WTC11 (cell line): Measurements from ENCODE around the gene RPTOR. TPM values are rescaled to one million over a fixed set of nuclear protein-coding genes. Genes with fewer than 3 reads are reported as not detected.

ENCODE experiments used
- ATAC-seq: fragments of 200-7000 bp; cut with Tn5 transposase; 2 replicates; pipeline ENCODE4 v1.10.0; 2021; ENCODE audit warnings: mild to moderate bottlenecking, moderate library complexity
- CTCF ChIA-PET: fragments of 300-600 bp; sonication (Branson Sonifier 250); formaldehyde crosslinking; loops from one replicate; lab custom pipeline; 2021; ENCODE audit warnings: antibody characterized with exemption; lab: Charles Lee
- POLR2A ChIA-PET: fragments of 350-600 bp; sonication (Branson Sonifier 250); formaldehyde crosslinking; loops from one replicate; lab custom pipeline; 2021; ENCODE audit warnings: antibody characterized with exemption; lab: Charles Lee
- DNase-seq: peaks from one replicate; pipeline ENCODE4 v3.0.0; 2021; ENCODE audit warnings: low spot score
- H3K27ac Mint-ChIP-seq: 2 replicates; pipeline ENCODE4 v1.8.0; 2021; ENCODE audit warnings: mixed read lengths
- H3K27me3 Mint-ChIP-seq: 2 replicates; pipeline ENCODE4 v1.8.0; 2021; ENCODE audit warnings: low read depth, mild to moderate bottlenecking, moderate library complexity, mixed read lengths
- H3K36me3 Mint-ChIP-seq: 2 replicates; pipeline ENCODE4 v1.8.0; 2021; ENCODE audit warnings: mixed read lengths
- H3K4me1 Mint-ChIP-seq: 2 replicates; pipeline ENCODE4 v1.8.0; 2022; ENCODE audit warnings: mixed read lengths
- H3K4me3 Mint-ChIP-seq: 2 replicates; pipeline ENCODE4 v1.8.0; 2021; ENCODE audit warnings: mild to moderate bottlenecking, moderate library complexity, mixed read lengths
- H3K9me3 Mint-ChIP-seq: 2 replicates; pipeline ENCODE4 v1.8.0; 2021; ENCODE audit warnings: mixed read lengths
- AR ChIP-seq: fragments of 250-450 bp; sonication (Bioruptor Pico); IDR thresholded peaks from 2 replicates; pipeline ENCODE4 v1.9.0; 2021; ENCODE audit warnings: mild to moderate bottlenecking
- CREM ChIP-seq: sonication (generic); formaldehyde crosslinking; IDR thresholded peaks from 2 replicates; pipeline ENCODE4 v1.8.1; 2022; ENCODE audit warnings: mild to moderate bottlenecking, missing genetic modification reagents, moderate library complexity
- CTCF ChIP-seq: fragments of 200-600 bp; IDR thresholded peaks from 2 replicates; pipeline ENCODE4 v1.8.0; 2022; ENCODE audit warnings: antibody characterized with exemption
- ELF4 ChIP-seq: sonication (generic); formaldehyde crosslinking; IDR thresholded peaks from 2 replicates; pipeline ENCODE4 v1.8.1; 2022; ENCODE audit warnings: low read depth, mild to moderate bottlenecking, moderate library complexity, missing genetic modification reagents
- ERG ChIP-seq: fragments of 250-450 bp; sonication (Bioruptor Pico); IDR thresholded peaks from 2 replicates; pipeline ENCODE4 v1.8.0; 2021; ENCODE audit warnings: mild to moderate bottlenecking
- ESRRA ChIP-seq: sonication (generic); formaldehyde crosslinking; IDR thresholded peaks from 2 replicates; pipeline ENCODE4 v1.8.1; 2022; ENCODE audit warnings: mild to moderate bottlenecking, missing genetic modification reagents, borderline replicate concordance
- FOXJ3 ChIP-seq: sonication (generic); formaldehyde crosslinking; IDR thresholded peaks from 2 replicates; pipeline ENCODE4 v1.9.0; 2021; ENCODE audit warnings: missing genetic modification reagents, mild to moderate bottlenecking, borderline replicate concordance
- GTF2I ChIP-seq: fragments of 250-450 bp; sonication (Bioruptor Pico); conservative IDR thresholded peaks from 2 replicates; pipeline ENCODE4 v1.4.0; 2021; ENCODE audit warnings: mild to moderate bottlenecking
- NFE2L1 ChIP-seq: sonication (generic); formaldehyde crosslinking; IDR thresholded peaks from 2 replicates; pipeline ENCODE4 v1.8.1; 2023; ENCODE audit warnings: missing genetic modification reagents
- NR2C2 ChIP-seq: sonication (generic); formaldehyde crosslinking; IDR thresholded peaks from 2 replicates; pipeline ENCODE4 v1.8.0; 2022; ENCODE audit warnings: mild to moderate bottlenecking, missing genetic modification reagents
- SP1 ChIP-seq: sonication (generic); formaldehyde crosslinking; conservative IDR thresholded peaks from 2 replicates; pipeline ENCODE4 v1.8.1; 2022; ENCODE audit warnings: missing genetic modification reagents
- ZNF219 ChIP-seq: sonication (generic); formaldehyde crosslinking; IDR thresholded peaks from 2 replicates; pipeline ENCODE4 v1.8.0; 2023; ENCODE audit warnings: missing genetic modification reagents, mild to moderate bottlenecking, borderline replicate concordance
- ZNF232 ChIP-seq: sonication (generic); formaldehyde crosslinking; IDR thresholded peaks from 2 replicates; pipeline ENCODE4 v1.8.0; 2022; ENCODE audit warnings: mild to moderate bottlenecking, missing genetic modification reagents
- ZNF416 ChIP-seq: fragments of 250-450 bp; sonication (Bioruptor Pico); IDR thresholded peaks from 2 replicates; pipeline ENCODE4 v1.9.0; 2021; ENCODE audit warnings: mild to moderate bottlenecking, inconsistent platforms
- ZNF423 ChIP-seq: fragments of 250-450 bp; sonication (Bioruptor Pico); IDR thresholded peaks from 2 replicates; pipeline ENCODE4 v2.1.2; 2022; ENCODE audit warnings: mild to moderate bottlenecking, moderate library complexity
- ZNF512 ChIP-seq: sonication (generic); formaldehyde crosslinking; IDR thresholded peaks from 2 replicates; pipeline ENCODE4 v1.8.1; 2022; ENCODE audit warnings: missing genetic modification reagents, borderline replicate concordance
- ZNF532 ChIP-seq: fragments of 250-450 bp; sonication (Bioruptor Pico); IDR thresholded peaks from 2 replicates; pipeline ENCODE4 v1.9.0; 2021; ENCODE audit warnings: mild to moderate bottlenecking, borderline replicate concordance
- ZNF671 ChIP-seq: fragments of 250-450 bp; sonication (Bioruptor Pico); IDR thresholded peaks from 2 replicates; pipeline ENCODE4 v1.8.0; 2021; ENCODE audit warnings: mild to moderate bottlenecking
- total RNA-seq: library from RNA; stranded (reverse); gene quantifications from 3 replicates; pipeline ENCODE4 v1.2.3, GENCODE V29; 2021

The RPTOR gene
- total RNA-seq, 1 experiment from 2014 or later: 41.0 TPM

- Mint-ChIP-seq H3K4me1 (peaks cover 25% of the 10 kb centered on the region), H3K9me3 (no peaks in the 10 kb centered on the region), H3K27me3 (no peaks in the 10 kb centered on the region), H3K36me3 (no peaks in the 10 kb centered on the region), H3K4me3 (no peak overlapping the region), H3K27ac (peak overlapping the region; percentile 58; the same call in 1 of the 2 replicates)
- no peak for DNase-seq
- TF ChIP-seq CTCF: no peak
- ChIA-PET POLR2A (no interaction called here), CTCF (interaction anchor here (0.8 kb wide), 2 partner anchors 12 to 87 kb away, joined by 3 to 4 read pairs; no protein-coding TSS in a partner anchor)
- ATAC-seq: no peak
These were observed 241.0 kb downstream of the RPTOR start for GRCh38 chr17:80785477-80786178.

GRCh38 chr17:80786470-80786869 lies 241.8 kb downstream of the RPTOR start:
- POLR2A ChIA-PET: interaction anchor here (0.6 kb wide), 1 partner anchor 311 kb away, joined by 3 read pairs; no protein-coding TSS in a partner anchor
- Mint-ChIP-seq H3K36me3 (no peaks in the 10 kb centered on the region), H3K4me1 (peaks cover 22% of the 10 kb centered on the region), H3K4me3 (no peak overlapping the region), H3K9me3 (no peaks in the 10 kb centered on the region), H3K27ac (no peak overlapping the region), H3K27me3 (no peaks in the 10 kb centered on the region)
- DNase-seq: no peak
- ATAC-seq: peak; percentile 41; the same call in 1 of the 2 replicates
- TF ChIP-seq ZNF423: no peak
- TF ChIP-seq CREM (CRISPR knock-in tag): no peak
- no peak for TF ChIP-seq ZNF532 (CRISPR knock-in tag)
- TF ChIP-seq ZNF671 (CRISPR knock-in tag): no peak
- no peak for TF ChIP-seq ESRRA (CRISPR knock-in tag)
- no peak for TF ChIP-seq ZNF219
- TF ChIP-seq ZNF512: no peak
- TF ChIP-seq ZNF232 (CRISPR knock-in tag): no peak
- TF ChIP-seq NR2C2: no peak
- no peak for TF ChIP-seq SP1
- no peak for TF ChIP-seq FOXJ3
- no peak for TF ChIP-seq ELF4 (CRISPR knock-in tag)
- CTCF ChIA-PET: no interaction called here

- Mint-ChIP-seq H3K4me3 (no peak overlapping the region), H3K27me3 (no peaks in the 10 kb centered on the region), H3K36me3 (no peaks in the 10 kb centered on the region), H3K4me1 (peaks cover 22% of the 10 kb centered on the region), H3K27ac (no peak overlapping the region), H3K9me3 (no peaks in the 10 kb centered on the region)
- ChIA-PET POLR2A (interaction anchor here (0.6 kb wide), 1 partner anchor 311 kb away, joined by 3 read pairs; no protein-coding TSS in a partner anchor), CTCF (no interaction called here)
- DNase-seq (no peak), ATAC-seq (no peak)
- TF ChIP-seq ZNF219 (no peak), NFE2L1 (CRISPR knock-in tag) (no peak), SP1 (no peak), GTF2I (CRISPR knock-in tag) (no peak), AR (no peak), ZNF232 (CRISPR knock-in tag) (no peak), ZNF416 (CRISPR knock-in tag) (no peak), ERG (CRISPR knock-in tag) (no peak)
These were observed 242.2 kb downstream of the RPTOR start for GRCh38 chr17:80786887-80787286.
